Stimulated activated naive CD8-positive, alpha-beta T cell treated with anti-CD3 and anti-CD28 coated beads, Interleukin-15, Interleukin-2, amounts not matched to agents 100 ng/mL and 50 ng/mL, for 24 hours (primary cell): ENCODE measurements around the gene RACGAP1.

Experiments used
- H3K27ac Mint-ChIP-seq: one replicate; pipeline ENCODE4 v1.8.0; 2021; ENCODE audit warnings: mild to moderate bottlenecking, mixed read lengths
- H3K27me3 Mint-ChIP-seq: one replicate; pipeline ENCODE4 v1.8.0; 2021; ENCODE audit warnings: mixed read lengths
- H3K36me3 Mint-ChIP-seq: one replicate; pipeline ENCODE4 v1.8.0; 2021; ENCODE audit warnings: low read depth, mixed read lengths
- H3K4me1 Mint-ChIP-seq: one replicate; pipeline ENCODE4 v1.8.0; 2021; ENCODE audit warnings: low read depth, mixed read lengths
- H3K4me3 Mint-ChIP-seq: one replicate; pipeline ENCODE4 v1.8.0; 2021; ENCODE audit warnings: mild to moderate bottlenecking, mixed read lengths
- H3K9me3 Mint-ChIP-seq: one replicate; pipeline ENCODE4 v1.8.0; 2021; ENCODE audit warnings: mixed read lengths

Gene RACGAP1

GRCh38 chr12:49966511-49967041 lies 58.7 kb downstream of the RACGAP1 start:
- Mint-ChIP-seq H3K4me1 (peaks cover 2% of the 10 kb centered on the region), H3K36me3 (no peaks in the 10 kb centered on the region), H3K9me3 (no peaks in the 10 kb centered on the region), H3K27me3 (peaks cover 34% of the 10 kb centered on the region), H3K27ac (no peak overlapping the region), H3K4me3 (no peak overlapping the region)

GRCh38 chr12:49965836-49966235 lies 59.5 kb downstream of the RACGAP1 start:
- peaks cover 3% of the 10 kb centered on the region for H3K4me1 Mint-ChIP-seq
- no peaks in the 10 kb centered on the region for H3K9me3 Mint-ChIP-seq
- peaks cover 34% of the 10 kb centered on the region for H3K27me3 Mint-ChIP-seq
- no peak overlapping the region for H3K4me3 Mint-ChIP-seq
- no peaks in the 10 kb centered on the region for H3K36me3 Mint-ChIP-seq
- no peak overlapping the region for H3K27ac Mint-ChIP-seq

DNA sequence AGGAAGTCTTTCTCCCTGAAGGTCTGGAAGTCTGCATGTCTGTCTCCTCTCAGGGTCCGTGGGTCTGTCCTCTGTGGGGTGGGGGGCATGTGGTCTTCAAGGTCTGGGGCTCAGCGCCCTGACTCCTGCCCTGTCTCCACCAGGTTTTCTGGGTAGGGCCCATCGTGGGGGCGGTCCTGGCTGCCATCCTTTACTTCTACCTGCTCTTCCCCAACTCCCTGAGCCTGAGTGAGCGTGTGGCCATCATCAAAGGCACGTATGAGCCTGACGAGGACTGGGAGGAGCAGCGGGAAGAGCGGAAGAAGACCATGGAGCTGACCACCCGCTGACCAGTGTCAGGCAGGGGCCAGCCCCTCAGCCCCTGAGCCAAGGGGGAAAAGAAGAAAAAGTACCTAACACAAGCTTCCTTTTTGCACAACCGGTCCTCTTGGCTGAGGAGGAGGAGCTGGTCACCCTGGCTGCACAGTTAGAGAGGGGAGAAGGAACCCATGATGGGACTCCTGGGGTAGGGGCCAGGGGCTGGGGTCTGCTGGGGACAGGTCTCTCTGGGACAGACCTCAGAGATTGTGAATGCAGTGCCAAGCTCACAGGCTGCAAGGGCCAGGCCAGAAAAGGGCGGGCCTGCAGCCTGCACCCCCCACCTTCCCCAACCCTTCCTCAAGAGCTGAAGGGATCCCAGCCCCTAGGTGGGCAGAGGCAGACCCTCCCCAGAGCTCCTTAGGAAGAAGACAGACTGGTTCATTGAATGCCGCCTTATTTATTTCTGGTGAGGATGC lies 60.3 kb downstream of the RACGAP1 start:
- Mint-ChIP-seq H3K4me3 (no peak overlapping the region), H3K27ac (no peak overlapping the region), H3K27me3 (peaks cover 42% of the 10 kb centered on the region), H3K4me1 (peaks cover 9% of the 10 kb centered on the region), H3K36me3 (no peaks in the 10 kb centered on the region), H3K9me3 (no peaks in the 10 kb centered on the region)

- H3K9me3 Mint-ChIP-seq = no peaks in the 10 kb centered on the region
- H3K4me3 Mint-ChIP-seq = no peak overlapping the region
- no peaks in the 10 kb centered on the region for H3K36me3 Mint-ChIP-seq
- H3K27ac Mint-ChIP-seq = no peak overlapping the region
- H3K27me3 Mint-ChIP-seq = peaks cover 50% of the 10 kb centered on the region
- H3K4me1 Mint-ChIP-seq = peaks cover 9% of the 10 kb centered on the region
These were observed 61.1 kb downstream of the RACGAP1 start for GRCh38 chr12:49963976-49964815.

- Mint-ChIP-seq H3K36me3 (no peaks in the 10 kb centered on the region), H3K9me3 (no peaks in the 10 kb centered on the region), H3K4me1 (peaks cover 9% of the 10 kb centered on the region), H3K27ac (no peak overlapping the region), H3K4me3 (no peak overlapping the region), H3K27me3 (peaks cover 60% of the 10 kb centered on the region)
These were observed 62.2 kb downstream of the RACGAP1 start for GRCh38 chr12:49962861-49963765.

DNA sequence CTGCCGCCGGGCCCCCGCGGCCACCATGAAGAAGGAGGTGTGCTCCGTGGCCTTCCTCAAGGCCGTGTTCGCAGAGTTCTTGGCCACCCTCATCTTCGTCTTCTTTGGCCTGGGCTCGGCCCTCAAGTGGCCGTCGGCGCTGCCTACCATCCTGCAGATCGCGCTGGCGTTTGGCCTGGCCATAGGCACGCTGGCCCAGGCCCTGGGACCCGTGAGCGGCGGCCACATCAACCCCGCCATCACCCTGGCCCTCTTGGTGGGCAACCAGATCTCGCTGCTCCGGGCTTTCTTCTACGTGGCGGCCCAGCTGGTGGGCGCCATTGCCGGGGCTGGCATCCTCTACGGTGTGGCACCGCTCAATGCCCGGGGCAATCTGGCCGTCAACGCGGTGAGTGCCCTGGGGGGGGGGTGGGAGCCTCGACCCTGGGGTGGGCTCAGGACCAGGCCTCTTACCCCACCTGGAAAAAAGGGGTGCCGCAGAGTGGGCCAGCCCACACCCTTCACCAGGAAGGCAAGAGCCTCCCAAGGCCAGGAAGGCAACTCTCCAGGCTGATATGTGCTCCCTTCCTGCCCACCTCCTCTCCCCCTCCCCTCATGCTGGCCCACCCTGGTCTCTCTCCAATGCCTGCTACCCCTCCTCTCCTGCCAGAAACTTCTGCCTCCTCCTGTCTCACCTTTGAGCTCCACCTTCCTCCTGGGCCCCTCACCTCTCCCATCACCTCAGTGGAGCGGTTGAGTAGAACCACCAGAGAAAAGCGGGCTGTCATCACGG lies 63.1 kb downstream of the RACGAP1 start:
- peaks cover 9% of the 10 kb centered on the region for H3K4me1 Mint-ChIP-seq
- no peak overlapping the region for H3K27ac Mint-ChIP-seq
- H3K27me3 Mint-ChIP-seq = peaks cover 70% of the 10 kb centered on the region
- H3K36me3 Mint-ChIP-seq = no peaks in the 10 kb centered on the region
- no peaks in the 10 kb centered on the region for H3K9me3 Mint-ChIP-seq
- H3K4me3 Mint-ChIP-seq = no peak overlapping the region

DNA sequence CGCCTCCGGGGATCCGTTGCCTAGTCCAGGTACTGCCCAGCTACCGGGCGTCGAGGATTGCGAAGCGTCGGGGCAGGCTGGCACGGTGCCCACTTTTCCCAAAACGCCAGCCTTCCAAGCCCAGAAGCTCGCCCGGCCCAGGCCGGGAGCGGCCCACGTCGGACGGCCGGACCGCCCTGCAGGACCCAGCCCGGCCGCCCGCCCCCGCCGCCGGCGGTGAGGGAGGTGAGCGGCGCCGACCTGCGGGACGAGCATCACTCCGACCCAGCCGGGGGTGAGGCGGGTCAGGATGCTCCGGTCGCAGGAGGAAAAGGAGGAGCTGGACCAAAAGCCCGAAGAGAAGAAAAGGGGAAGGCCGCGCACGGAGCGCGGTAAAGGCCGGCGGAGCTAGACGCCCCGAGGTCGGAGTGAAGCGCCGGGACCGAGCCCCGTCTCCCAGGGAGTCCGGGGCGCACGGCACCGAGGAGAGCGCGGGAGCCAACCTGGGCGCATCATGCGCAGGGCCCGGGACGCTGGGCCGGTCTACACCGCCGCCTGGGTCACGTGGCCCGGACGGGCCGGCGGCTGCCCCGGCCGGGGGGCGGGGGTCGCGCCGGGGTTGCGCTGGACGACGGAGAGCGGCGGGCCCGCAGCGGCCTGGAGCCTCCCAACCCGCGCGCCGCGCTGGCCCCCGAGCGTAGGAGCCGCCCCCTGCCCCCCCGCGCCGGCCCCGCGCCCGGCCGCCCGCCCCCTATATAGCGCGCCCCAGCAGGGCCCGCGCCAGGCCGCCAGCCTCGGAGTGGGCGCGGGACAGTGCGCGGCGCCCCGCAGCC lies 64.0 kb downstream of the RACGAP1 start, which contains the start of gene AQP5:
TSS of gene AQP5 (plus strand) at position 762 of the 812 bp plus-strand sequence. CDS start 146 bp downstream, outside the sequence.
- Mint-ChIP-seq H3K9me3 (no peaks in the 10 kb centered on the region), H3K27ac (no peak within 1 kb of the TSS), H3K4me3 (peak within 1 kb of the TSS; percentile 31), H3K36me3 (no peaks in the 10 kb centered on the region), H3K27me3 (peaks cover 75% of the 10 kb centered on the region), H3K4me1 (peaks cover 7% of the 10 kb centered on the region)

- no peaks in the 10 kb centered on the region for H3K9me3 Mint-ChIP-seq
These were observed 64.7 kb downstream of the RACGAP1 start for GRCh38 chr12:49960474-49961110.

GRCh38 chr12:49959685-49960473 lies 65.4 kb downstream of the RACGAP1 start:
- peak overlapping the region; percentile 31 for H3K4me3 Mint-ChIP-seq
- no peak overlapping the region for H3K27ac Mint-ChIP-seq
- H3K4me1 Mint-ChIP-seq = peaks cover 7% of the 10 kb centered on the region
- peaks cover 72% of the 10 kb centered on the region for H3K27me3 Mint-ChIP-seq
- H3K9me3 Mint-ChIP-seq = no peaks in the 10 kb centered on the region
- H3K36me3 Mint-ChIP-seq = no peaks in the 10 kb centered on the region

More at GRCh38 chr12:49960474-49961110, 64.7 kb downstream of the RACGAP1 start:
- H3K27me3 Mint-ChIP-seq = peaks cover 75% of the 10 kb centered on the region
- H3K4me1 Mint-ChIP-seq = peaks cover 7% of the 10 kb centered on the region
- no peaks in the 10 kb centered on the region for H3K36me3 Mint-ChIP-seq
- H3K4me3 Mint-ChIP-seq = peak overlapping the region; percentile 31
- no peak overlapping the region for H3K27ac Mint-ChIP-seq

DNA sequence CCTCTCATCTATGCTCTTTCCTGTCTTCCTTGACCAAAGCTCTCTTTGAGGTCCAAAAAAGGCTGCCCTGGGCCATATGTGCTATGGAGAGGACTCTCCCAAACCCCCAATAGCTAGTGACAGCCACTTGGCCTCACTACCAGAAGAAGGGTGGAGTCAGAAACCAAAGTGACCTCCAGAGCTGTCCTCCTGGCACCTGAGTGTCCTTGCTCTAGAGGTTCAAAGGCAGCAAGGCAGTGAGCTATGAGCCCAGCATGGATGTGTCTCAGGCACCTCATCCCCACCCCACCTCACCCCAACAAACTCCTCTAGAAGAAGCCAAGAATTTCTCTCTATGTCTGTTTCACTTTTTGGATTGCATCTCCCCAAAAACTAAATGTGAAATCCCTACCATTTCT lies 67.7 kb downstream of the RACGAP1 start:
- H3K9me3 Mint-ChIP-seq = no peaks in the 10 kb centered on the region
- peaks cover 7% of the 10 kb centered on the region for H3K4me1 Mint-ChIP-seq
- no peak overlapping the region for H3K27ac Mint-ChIP-seq
- no peaks in the 10 kb centered on the region for H3K36me3 Mint-ChIP-seq
- H3K4me3 Mint-ChIP-seq = no peak overlapping the region
- H3K27me3 Mint-ChIP-seq = peaks cover 66% of the 10 kb centered on the region

GRCh38 chr12:49956663-49957569 lies 68.4 kb downstream of the RACGAP1 start:
- no peaks in the 10 kb centered on the region for H3K36me3 Mint-ChIP-seq
- H3K4me1 Mint-ChIP-seq = peaks cover 7% of the 10 kb centered on the region
- no peaks in the 10 kb centered on the region for H3K9me3 Mint-ChIP-seq
- H3K4me3 Mint-ChIP-seq = no peak overlapping the region
- H3K27me3 Mint-ChIP-seq = peaks cover 64% of the 10 kb centered on the region
- H3K27ac Mint-ChIP-seq = no peak overlapping the region
